ENCODE measurements around the gene SKAP1. TPM values are rescaled to one million over a fixed set of nuclear protein-coding genes. Genes with fewer than 3 reads are reported as not detected.
"Not testable (repeated sequence)": the region's sequence is repeated elsewhere in the genome, so short reads cannot be mapped to it uniquely, and the experiment has no call there.

SKAP1 gene
- total RNA-seq, 1 experiment from 2014 or later, result not detected

DNA sequence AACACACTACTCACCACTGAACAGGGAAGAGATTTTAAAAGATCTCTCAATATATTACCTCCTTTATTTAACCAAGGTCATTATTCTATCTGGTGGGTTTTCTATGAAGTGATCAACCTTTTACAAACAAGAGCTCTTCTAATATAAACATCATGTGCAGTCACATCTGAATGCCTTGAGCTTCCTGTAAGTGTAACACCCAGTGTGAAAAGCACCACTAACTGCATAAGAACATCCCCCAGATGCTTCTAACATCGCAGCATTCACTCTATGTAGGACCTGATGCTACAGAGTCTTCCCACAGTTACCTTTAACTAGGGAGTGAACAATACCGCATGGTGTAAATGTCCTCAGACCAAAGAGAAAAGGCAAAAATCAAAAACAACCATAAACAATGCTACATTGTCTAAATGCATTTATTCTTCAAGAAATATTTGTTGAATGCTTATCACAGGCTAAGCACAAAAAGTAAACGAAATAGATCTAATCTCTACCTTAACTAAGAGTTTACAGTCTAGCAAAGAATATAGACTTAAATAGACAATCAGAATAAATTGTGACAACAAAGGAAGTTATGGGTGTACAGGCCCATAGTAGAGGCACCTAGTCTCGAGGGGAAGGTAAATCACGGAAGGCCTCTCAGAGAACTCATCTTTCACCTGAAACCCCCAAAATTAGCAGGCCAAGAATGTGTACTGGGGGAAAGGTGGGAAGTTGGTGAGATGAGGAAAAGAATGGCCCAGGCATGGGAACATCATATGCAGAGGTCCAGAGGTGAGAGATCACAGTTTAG is 16.2 kb downstream of the SKAP1 start:
- no peak for DNase-seq (ENCODE audit: low spot score)

DNA sequence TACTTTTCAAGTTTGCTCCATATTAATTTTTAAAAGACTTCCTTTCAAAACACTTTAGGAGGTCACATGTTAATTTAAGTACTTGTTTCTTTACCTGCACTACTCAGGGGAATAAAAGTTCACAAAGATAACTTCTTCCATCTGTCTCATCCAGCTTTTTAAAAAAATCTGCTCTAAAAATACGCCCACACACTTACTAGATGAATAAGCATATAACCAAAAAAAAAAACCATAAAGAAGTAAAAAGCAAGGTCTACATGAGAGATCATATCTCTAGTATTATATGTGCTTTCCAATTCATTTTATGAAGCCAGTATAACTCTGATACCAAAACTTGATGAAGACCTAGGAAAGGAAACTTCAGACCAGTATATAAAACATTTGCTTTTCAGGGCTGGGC is 17.2 kb downstream of the SKAP1 start:
- DNase-seq (ENCODE audit: low spot score), result no peak

- DNase-seq (ENCODE audit: low spot score), result not testable (repeated sequence)
These were observed 19.2 kb downstream of the SKAP1 start for GRCh38 chr17:48410821-48411220.

- DNase-seq (ENCODE audit: low spot score), result no peak
These were observed 20.4 kb downstream of the SKAP1 start for GRCh38 chr17:48409607-48410006.

DNA sequence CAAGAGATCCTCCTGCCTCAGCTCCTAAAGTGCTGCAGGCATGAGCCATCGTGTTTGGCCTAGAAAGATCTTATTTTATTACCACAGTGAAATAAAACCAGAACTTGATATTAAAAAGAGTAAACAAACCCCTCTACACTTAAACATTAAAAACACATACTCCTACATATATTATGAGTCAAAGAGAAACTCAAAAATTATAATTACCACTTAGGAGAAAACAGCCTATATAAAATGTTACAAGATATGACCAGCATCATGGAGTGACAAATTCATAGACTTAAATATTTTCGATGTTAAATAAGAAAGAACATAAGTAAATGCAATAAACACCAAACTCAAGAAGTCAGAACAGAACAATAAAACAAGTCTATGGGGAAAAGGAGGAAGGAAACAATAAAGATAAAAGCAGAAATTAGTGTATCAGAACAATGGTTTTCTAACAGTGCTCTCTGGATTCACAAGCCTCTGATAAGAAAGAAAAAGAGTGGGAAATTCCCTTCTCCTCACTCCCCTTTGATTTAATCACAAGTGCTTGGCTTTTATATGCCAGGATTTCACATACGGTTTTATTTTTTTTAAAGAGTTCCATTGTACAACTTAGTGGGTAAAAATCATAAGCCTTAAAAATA is 23.0 kb downstream of the SKAP1 start:
- no peak for DNase-seq (ENCODE audit: low spot score)

GRCh38 chr17:48394821-48395220 is 35.2 kb downstream of the SKAP1 start:
- DNase-seq (ENCODE audit: low spot score), result no peak

DNA sequence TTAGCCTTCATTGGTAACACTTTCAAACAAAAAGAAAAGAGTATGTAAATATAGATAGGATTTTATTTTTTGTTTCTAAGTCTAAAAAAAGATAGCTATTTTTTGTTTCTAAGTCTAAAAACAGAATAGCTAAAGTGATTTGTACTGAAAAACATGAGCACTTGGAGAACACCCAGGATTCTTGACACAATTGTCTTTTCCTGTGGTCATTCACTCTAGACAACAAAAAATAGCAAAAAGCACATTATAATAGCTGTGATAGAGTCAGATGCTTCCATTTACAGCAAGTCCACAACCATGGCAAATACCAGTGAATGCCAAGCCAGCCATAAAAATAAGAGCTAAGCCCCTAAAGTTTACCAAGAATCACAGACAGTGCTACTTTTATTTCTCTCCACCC is 36.7 kb downstream of the SKAP1 start:
- DNase-seq (ENCODE audit: low spot score), result no peak

DNA sequence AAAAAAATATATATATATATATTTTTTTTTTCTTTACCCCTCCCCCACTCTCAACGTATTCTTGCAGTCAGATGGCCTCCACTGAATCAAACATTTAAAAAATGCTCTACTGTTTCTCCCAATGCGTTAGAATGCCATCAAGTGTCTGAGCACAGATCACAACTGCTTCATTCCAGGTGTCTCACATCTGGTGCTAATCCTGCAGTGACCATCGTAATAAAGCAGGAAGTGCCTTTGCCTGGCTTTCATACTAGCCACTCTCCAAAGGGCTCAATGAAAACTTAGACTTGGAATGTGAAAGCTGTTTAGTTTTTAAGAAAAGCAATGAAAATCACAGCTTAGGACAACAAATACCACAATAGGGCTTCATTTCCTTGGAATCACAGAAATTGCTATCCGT is 37.2 kb downstream of the SKAP1 start:
- DNase-seq (ENCODE audit: low spot score), result peak; percentile 14

- no peak for DNase-seq (ENCODE audit: low spot score)
These were observed 38.6 kb downstream of the SKAP1 start for GRCh38 chr17:48391444-48391843.

- DNase-seq (ENCODE audit: low spot score), result no peak
These were observed 40.1 kb downstream of the SKAP1 start for GRCh38 chr17:48389903-48390302.

DNA sequence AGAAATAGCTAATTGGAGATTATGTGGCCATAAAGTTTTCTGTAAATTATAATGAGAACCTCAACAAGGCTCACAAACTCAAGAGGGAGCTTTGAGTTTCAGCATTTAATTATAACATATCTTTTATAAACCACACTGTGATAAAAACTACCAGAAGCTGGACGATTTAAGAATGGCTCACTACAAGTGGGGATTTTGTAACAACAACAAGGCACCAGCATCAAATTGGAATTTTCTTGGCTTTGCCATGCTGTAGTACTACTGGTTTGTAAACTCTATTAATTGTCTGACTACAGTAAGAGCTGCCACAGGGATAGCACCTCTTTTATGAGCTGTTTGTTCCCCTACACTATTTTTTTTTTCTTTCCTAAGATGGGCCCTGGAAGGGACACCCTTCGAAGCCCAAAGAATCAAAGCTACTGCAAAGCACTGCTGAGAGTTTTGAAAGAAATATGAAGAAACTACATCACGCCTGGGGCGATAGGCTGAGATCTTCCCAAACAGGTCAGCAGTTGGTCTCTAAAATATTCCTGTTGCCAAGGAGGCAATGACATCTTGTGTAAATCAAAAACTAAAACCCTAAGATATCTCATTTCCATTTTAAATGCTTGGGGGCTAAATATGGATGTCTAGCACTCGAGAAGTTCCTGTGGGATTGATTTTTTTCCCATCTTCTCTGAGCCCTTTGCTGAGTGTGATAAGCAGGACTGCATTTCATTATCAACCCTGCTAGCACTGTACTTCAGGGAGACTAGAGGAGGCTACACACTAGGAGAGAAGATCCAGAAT is 40.9 kb downstream of the SKAP1 start:
- DNase-seq (ENCODE audit: low spot score), result no peak

DNA sequence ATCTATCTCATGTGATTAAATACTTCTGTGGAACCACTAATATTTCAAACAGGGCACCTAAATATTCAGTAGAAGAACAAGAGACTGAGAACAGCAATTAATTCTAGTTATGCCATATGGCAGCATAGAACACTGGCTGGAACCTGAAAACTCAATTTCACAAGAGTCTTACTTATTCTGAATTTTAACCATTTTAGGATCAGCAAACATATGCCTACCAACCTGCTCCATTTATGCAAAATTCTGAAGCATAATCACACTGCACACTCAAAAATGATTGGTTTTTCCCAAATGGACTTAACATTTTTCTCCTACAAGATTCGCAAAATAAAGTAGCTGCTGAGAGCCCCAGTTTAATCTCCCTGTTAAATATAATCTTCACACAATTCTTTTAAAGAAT is 43.2 kb downstream of the SKAP1 start:
- no peak for DNase-seq (ENCODE audit: low spot score)

DNA sequence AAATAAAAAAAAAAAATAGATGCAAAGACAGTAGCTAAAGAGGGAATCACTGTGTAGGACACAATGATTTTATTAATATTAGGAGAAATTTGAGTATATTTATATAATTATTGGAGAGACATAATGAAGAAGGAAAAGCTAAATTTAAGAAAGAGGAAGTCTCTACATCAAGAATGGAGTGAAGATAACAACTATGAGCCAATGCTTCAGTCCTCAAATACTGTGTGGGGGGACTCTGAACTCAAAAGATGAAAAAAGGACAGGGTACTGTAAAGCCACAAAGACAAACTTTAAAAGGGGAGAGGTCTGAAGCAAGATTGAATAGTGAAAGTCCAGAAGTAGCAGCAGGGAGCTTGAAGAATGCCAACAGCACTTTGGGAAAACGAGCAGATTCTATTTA is 44.7 kb downstream of the SKAP1 start:
- no peak for DNase-seq (ENCODE audit: low spot score)

- no peak for DNase-seq (ENCODE audit: low spot score)
These were observed 45.9 kb downstream of the SKAP1 start for GRCh38 chr17:48384164-48384563.

DNA sequence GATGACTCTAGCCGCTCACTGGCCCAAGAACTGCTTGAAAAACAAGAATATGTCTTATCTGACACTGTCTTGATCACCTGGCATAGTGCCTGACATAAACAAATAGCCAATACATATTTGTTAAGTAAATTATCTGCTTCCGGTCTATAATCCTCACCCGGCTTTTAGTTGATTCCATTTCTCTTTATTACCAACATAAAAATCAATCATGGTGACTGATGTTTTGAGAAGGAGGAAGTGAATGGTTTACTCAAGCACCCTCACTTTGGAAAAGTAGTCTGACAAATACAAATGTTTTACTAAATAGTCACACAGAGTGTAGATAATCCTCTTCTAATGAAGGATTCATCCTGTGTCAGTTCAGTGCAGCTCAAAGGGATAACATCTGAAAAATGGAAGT is 47.0 kb downstream of the SKAP1 start:
- no peak for DNase-seq (ENCODE audit: low spot score)

DNA sequence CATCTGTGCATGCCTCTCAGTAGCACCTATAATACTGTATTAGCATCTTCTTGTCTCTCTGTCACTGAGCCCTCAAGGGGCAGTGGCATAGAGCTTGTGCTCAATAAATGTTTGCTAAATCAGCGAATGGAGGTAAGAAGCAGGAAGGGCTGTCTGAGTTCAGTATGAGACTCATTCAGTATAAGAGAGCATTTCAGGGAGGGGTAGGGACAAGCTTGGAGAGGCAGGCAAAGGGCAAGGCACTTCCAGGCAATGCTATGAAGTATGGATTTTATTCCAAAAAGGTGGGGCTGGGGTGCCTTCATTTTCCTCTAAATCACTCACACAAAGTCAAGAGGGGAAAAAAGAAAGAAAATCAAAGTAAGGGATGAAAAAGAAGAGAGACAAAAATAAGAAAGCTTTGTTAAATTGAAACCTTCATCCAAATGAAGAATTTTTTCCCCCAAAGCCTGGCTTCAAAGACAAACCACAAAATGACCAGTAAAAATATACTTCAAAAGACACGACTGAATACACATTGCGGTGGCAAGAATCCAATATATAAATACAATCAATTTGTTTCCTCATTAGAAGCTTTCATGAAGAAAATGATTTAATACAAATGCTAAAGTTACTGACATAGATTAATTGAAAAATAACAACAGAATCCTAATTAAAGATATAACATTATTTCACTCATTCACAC is 51.2 kb downstream of the SKAP1 start:
- no peak for DNase-seq (ENCODE audit: low spot score)

- DNase-seq (ENCODE audit: low spot score), result no peak
These were observed 51.8 kb downstream of the SKAP1 start for GRCh38 chr17:48378238-48378637.

GRCh38 chr17:48376682-48377325 is 53.2 kb downstream of the SKAP1 start:
- no peak for DNase-seq (ENCODE audit: low spot score)

DNA sequence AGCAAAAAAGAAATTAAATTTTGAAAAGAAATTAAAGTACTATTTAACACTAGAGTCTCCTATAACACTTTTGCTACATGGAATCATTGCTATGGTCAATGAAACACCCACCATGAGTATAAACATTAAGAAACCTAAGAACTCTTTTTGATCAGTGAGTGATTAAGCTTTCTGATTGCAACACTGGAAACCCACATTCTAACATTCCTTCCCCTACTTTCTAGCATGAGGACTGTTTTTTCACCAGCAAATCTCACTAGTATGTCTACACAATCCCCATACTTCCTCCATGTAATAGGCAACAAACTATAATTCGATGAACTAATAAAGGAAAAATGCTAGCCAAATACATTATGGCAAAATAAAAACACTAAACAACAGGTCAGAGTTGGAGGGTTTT is 54.7 kb downstream of the SKAP1 start:
- peak; percentile 34 for DNase-seq (ENCODE audit: low spot score)

- peak; percentile 16 for DNase-seq (ENCODE audit: low spot score)
These were observed 55.3 kb downstream of the SKAP1 start for GRCh38 chr17:48374650-48375230.

GRCh38 chr17:48373883-48374282 is 56.1 kb downstream of the SKAP1 start:
- no peak for DNase-seq (ENCODE audit: low spot score)
